Panc1 (cell line): ENCODE measurements around the gene NWD2.

Experiments used
- POLR2AphosphoS5 ChIP-seq: IDR thresholded peaks from 2 replicates; pipeline ENCODE4 v1.6.1; 2012; ENCODE audit warnings: mild to moderate bottlenecking, low read depth, low read length, moderate library complexity
- TF ChIP-seq, protein P1 (sequence below): fragments of 450-650 bp; IDR thresholded peaks from 2 replicates; pipeline ENCODE4 v1.5.1; 2017; ENCODE audit warnings: mild to moderate bottlenecking
- TF ChIP-seq, protein P2 (sequence below), 2 experiments: IDR thresholded peaks; 2 replicates each; pipeline ENCODE4 v1.6.1; 2011 to 2012; ENCODE audit warnings: low read depth in 2 of 2, control low read depth in 1 of 2, low read length in 1 of 2, mild to moderate bottlenecking in 1 of 2, moderate library complexity in 1 of 2; ENCODE audit not compliant: insufficient read depth in 1 of 2

GRCh38 chr4:37246891-37247290, 2.3 kb downstream of the NWD2 start:
- TF ChIP-seq, protein P1, sequence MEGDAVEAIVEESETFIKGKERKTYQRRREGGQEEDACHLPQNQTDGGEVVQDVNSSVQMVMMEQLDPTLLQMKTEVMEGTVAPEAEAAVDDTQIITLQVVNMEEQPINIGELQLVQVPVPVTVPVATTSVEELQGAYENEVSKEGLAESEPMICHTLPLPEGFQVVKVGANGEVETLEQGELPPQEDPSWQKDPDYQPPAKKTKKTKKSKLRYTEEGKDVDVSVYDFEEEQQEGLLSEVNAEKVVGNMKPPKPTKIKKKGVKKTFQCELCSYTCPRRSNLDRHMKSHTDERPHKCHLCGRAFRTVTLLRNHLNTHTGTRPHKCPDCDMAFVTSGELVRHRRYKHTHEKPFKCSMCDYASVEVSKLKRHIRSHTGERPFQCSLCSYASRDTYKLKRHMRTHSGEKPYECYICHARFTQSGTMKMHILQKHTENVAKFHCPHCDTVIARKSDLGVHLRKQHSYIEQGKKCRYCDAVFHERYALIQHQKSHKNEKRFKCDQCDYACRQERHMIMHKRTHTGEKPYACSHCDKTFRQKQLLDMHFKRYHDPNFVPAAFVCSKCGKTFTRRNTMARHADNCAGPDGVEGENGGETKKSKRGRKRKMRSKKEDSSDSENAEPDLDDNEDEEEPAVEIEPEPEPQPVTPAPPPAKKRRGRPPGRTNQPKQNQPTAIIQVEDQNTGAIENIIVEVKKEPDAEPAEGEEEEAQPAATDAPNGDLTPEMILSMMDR = no peak
- TF ChIP-seq, protein P2, sequence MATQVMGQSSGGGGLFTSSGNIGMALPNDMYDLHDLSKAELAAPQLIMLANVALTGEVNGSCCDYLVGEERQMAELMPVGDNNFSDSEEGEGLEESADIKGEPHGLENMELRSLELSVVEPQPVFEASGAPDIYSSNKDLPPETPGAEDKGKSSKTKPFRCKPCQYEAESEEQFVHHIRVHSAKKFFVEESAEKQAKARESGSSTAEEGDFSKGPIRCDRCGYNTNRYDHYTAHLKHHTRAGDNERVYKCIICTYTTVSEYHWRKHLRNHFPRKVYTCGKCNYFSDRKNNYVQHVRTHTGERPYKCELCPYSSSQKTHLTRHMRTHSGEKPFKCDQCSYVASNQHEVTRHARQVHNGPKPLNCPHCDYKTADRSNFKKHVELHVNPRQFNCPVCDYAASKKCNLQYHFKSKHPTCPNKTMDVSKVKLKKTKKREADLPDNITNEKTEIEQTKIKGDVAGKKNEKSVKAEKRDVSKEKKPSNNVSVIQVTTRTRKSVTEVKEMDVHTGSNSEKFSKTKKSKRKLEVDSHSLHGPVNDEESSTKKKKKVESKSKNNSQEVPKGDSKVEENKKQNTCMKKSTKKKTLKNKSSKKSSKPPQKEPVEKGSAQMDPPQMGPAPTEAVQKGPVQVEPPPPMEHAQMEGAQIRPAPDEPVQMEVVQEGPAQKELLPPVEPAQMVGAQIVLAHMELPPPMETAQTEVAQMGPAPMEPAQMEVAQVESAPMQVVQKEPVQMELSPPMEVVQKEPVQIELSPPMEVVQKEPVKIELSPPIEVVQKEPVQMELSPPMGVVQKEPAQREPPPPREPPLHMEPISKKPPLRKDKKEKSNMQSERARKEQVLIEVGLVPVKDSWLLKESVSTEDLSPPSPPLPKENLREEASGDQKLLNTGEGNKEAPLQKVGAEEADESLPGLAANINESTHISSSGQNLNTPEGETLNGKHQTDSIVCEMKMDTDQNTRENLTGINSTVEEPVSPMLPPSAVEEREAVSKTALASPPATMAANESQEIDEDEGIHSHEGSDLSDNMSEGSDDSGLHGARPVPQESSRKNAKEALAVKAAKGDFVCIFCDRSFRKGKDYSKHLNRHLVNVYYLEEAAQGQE (IDR thresholded peaks at IDR 0.05; ENCODE audit: insufficient read depth in 1 of 2, low read depth in 2 of 2, low read length in 1 of 2) = no peak
- no peak for TF ChIP-seq POLR2AphosphoS5
